HAP-1 (cell line): ENCODE measurements around the gene NEU1.
"Not testable (repeated sequence)": the region's sequence is repeated elsewhere in the genome, so short reads cannot be mapped to it uniquely, and the experiment has no call there.

Experiments
- DNase-seq, 2 experiments: peaks; one replicate each; pipeline ENCODE4 v3.0.0-alpha.2; 2016 to 2020; ENCODE audit warnings: low spot score in 2 of 2
- H3K27me3 ChIP-seq: fragments of 250-450 bp; sonication (Bioruptor Pico); 2 replicates; pipeline ENCODE4 v1.5.1; 2020; ENCODE audit warnings: low read depth, mild to moderate bottlenecking, moderate library complexity
- H3K36me3 ChIP-seq: fragments of 250-450 bp; sonication (Bioruptor Pico); replicated peaks from 2 replicates; pipeline ENCODE4 v1.5.1; 2020; ENCODE audit warnings: mild to moderate bottlenecking
- H3K4me1 ChIP-seq: fragments of 250-450 bp; sonication (Bioruptor Pico); 2 replicates; pipeline ENCODE4 v1.5.1; 2020; ENCODE audit warnings: mild to moderate bottlenecking
- H3K4me3 ChIP-seq: fragments of 250-450 bp; sonication (Bioruptor Pico); 2 replicates; pipeline ENCODE4 v1.5.1; 2020; ENCODE audit warnings: mild to moderate bottlenecking, moderate library complexity
- H3K9me3 ChIP-seq: fragments of 250-450 bp; sonication (Bioruptor Pico); 2 replicates; pipeline ENCODE4 v1.5.1; 2020; ENCODE audit warnings: mild to moderate bottlenecking, moderate library complexity
- in situ Hi-C: fragments of 300-500 bp; cut with MboI; formaldehyde crosslinking; loops from 3 replicates; pipeline ENCODE4 v1.14.3; 2020; ENCODE audit warnings: low sequenced_read_pairs, inconsistent platforms, mixed read lengths

Gene NEU1

DNA sequence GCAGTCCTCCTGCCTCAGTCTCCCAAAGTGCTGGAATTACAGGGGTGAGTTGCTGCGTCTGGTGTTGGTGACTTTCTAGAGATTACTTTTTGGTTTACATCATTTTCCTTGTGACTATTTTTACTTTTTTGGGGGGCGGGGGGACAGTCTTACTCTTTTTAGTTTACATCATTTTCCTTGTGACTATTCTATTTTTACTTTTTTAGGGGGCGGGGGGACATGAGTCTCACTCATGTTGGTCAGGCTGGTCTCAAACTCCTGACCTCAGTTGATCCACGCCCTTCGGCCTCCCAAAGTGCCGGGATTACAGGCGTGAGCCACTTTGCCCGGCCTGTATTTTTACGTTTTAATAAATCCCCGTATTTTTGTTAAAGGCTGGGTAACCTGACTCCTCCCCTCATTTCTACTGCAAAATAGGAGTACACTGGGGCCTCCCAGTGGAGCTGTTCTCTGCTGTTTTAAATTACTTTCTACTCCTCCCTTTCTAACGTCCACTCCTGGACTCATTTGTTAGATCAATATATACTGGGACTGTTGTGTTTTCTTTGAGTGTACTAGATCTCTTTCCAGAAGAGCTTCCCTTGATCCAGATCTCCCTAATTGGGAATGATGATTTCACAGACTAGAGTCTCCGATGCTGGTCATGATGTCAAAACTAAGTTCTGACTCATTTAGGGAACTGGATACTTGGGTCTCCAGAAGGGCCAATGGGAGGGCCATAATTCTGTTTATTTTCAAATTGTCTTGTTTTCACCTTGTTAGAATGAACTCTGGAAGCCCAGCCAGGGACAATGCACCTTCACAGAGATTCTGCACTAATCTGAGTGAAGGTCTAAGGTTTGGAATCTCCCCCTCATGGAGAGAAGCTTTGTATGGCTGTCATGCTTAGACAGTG is 25.9 kb downstream of the NEU1 start:
- DNase-seq = peak in 1 of 2 experiments; percentile 18
- H3K4me3 ChIP-seq = peak overlapping the region; percentile 100
- H3K36me3 ChIP-seq = peaks cover 70% of the 10 kb centered on the region
- H3K4me1 ChIP-seq = peaks cover 17% of the 10 kb centered on the region
- in situ Hi-C loops = no loop called here
- H3K27me3 ChIP-seq = no peaks in the 10 kb centered on the region
- no peaks in the 10 kb centered on the region for H3K9me3 ChIP-seq

- in situ Hi-C loops = no loop called here
- Histone ChIP-seq H3K4me3 (peak overlapping the region; percentile 100), H3K36me3 (peaks cover 64% of the 10 kb centered on the region), H3K27me3 (no peaks in the 10 kb centered on the region), H3K4me1 (peaks cover 21% of the 10 kb centered on the region), H3K9me3 (no peaks in the 10 kb centered on the region)
- no peak for DNase-seq
These were observed 26.6 kb downstream of the NEU1 start for GRCh38 chr6:31836047-31836473.

DNA sequence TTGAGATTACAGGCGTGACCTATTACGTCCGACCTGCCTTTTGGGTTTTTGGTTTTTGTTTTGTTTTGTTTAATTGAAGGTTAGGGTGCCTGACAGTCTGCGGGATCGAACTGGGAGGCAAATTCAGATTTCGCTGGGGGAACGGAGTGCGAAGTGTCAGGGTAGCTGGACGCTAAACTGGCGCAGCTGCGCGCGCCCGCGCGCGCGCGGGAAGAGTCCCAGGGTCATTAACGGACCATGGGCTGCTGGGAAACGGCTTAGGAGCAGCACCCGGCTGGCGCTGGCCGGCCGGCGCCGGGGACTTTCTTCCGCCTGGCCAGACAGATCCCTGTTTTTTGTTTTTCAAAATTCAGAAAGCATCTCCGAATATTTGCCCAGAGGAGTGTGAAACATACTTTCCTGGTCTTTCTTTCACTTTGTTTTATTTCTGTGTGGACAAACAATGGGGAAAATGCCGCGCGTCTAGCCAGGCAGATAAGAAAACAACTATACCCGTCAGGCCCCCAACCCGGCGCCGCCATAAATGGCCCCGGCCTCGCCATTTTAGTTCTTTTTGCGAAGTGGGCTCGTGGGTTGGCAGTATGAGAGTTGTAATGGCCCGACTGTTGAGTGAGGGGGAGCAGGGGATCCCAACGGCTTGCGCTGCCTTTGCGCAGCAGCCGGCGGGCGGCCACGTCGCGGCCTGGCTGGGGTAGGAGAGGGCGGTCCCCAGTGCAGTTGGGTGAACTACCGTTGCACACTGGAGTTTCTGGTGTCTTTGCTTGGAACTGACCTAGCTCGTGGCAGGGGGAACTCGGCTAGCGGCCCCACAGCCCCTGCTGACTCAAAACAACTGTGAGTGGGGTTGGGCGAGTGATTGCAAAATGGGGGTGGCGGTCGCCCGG is 28.0 kb downstream of the NEU1 start:
- DNase-seq = peak; percentile 93 to 95
- Histone ChIP-seq H3K9me3 (no peaks in the 10 kb centered on the region), H3K4me1 (peaks cover 21% of the 10 kb centered on the region), H3K4me3 (peak overlapping the region; percentile 100), H3K36me3 (peaks cover 52% of the 10 kb centered on the region), H3K27me3 (no peaks in the 10 kb centered on the region)
- in situ Hi-C loops = loop anchor here (5.0 kb wide), 2 partner anchors 97 to 292 kb away; partner anchors contain the start of genes CLIC1 and DDX39B

- no peak for DNase-seq
- H3K9me3 ChIP-seq = no peaks in the 10 kb centered on the region
- no peaks in the 10 kb centered on the region for H3K27me3 ChIP-seq
- H3K4me1 ChIP-seq = peaks cover 17% of the 10 kb centered on the region
- in situ Hi-C loops = loop anchor here (5.0 kb wide), 2 partner anchors 94 to 289 kb away; partner anchors contain the start of genes CLIC1 and DDX39B
- peaks cover 22% of the 10 kb centered on the region for H3K36me3 ChIP-seq
- H3K4me3 ChIP-seq = peak overlapping the region; percentile 51
These were observed 31.0 kb downstream of the NEU1 start for GRCh38 chr6:31831350-31832215.

DNA sequence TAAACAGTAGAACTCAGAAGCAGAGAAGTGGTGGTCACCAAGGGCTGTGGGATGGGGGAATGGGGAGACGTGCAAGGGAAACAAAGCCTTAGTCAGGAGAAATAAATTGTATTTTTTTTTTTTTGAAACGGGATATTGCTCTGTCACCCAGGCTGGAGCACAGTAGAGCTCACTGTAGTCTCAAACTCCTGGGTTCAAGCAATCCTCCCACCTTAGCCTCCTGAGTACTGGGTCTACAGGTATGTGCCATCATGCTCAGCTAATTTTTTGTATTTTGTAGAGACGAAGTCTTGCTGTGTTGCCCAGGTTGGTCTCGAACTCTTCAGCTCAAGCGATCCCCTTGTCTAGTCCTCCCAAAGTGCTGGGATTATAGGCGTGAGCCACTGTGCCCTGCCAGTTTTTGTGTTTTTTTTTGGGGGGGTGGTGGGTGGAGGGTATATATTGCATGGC is 31.7 kb downstream of the NEU1 start:
- Histone ChIP-seq H3K9me3 (no peaks in the 10 kb centered on the region), H3K27me3 (no peaks in the 10 kb centered on the region), H3K4me1 (peaks cover 24% of the 10 kb centered on the region), H3K4me3 (peak overlapping the region; percentile 51), H3K36me3 (peaks cover 15% of the 10 kb centered on the region)
- no peak for DNase-seq
- in situ Hi-C loops = loop anchor here (5.0 kb wide), 2 partner anchors 94 to 289 kb away; partner anchors contain the start of genes CLIC1 and DDX39B

- H3K36me3 ChIP-seq = peaks cover 4% of the 10 kb centered on the region
- H3K9me3 ChIP-seq = no peaks in the 10 kb centered on the region
- DNase-seq = peak in 1 of 2 experiments; percentile 76
- H3K4me3 ChIP-seq = peak overlapping the region; percentile 51
- H3K27me3 ChIP-seq = no peaks in the 10 kb centered on the region
- in situ Hi-C loops = loop anchor here (5.0 kb wide), 2 partner anchors 92 to 287 kb away; partner anchors contain the start of genes CLIC1 and DDX39B
- peaks cover 29% of the 10 kb centered on the region for H3K4me1 ChIP-seq
These were observed 32.9 kb downstream of the NEU1 start for GRCh38 chr6:31829633-31830283.

- peak; percentile 99 to 100 for DNase-seq
- no peaks in the 10 kb centered on the region for H3K9me3 ChIP-seq
- peaks cover 39% of the 10 kb centered on the region for H3K4me1 ChIP-seq
- H3K27me3 ChIP-seq = no peaks in the 10 kb centered on the region
- in situ Hi-C loops = no loop called here
- peaks cover 3% of the 10 kb centered on the region for H3K36me3 ChIP-seq
- H3K4me3 ChIP-seq = peak within 1 kb of the TSS; percentile 94
These were observed 35.1 kb downstream of the NEU1 start, which contains the start of gene HSPA1B for GRCh38 chr6:31827286-31828079. TSS of gene HSPA1B (plus strand) at chr6:31827738. CDS start at chr6:31827951, 213 bp downstream.

GRCh38 chr6:31826793-31827285 is 35.8 kb downstream of the NEU1 start:
- Histone ChIP-seq H3K27me3 (no peaks in the 10 kb centered on the region), H3K4me1 (peaks cover 42% of the 10 kb centered on the region), H3K9me3 (no peaks in the 10 kb centered on the region), H3K4me3 (peak overlapping the region; percentile 94), H3K36me3 (peaks cover 3% of the 10 kb centered on the region)
- peak; percentile 58 to 82 for DNase-seq
- in situ Hi-C loops = no loop called here

GRCh38 chr6:31825553-31825952 is 37.1 kb downstream of the NEU1 start:
- H3K27me3 ChIP-seq = no peaks in the 10 kb centered on the region
- H3K4me3 ChIP-seq = no peak overlapping the region
- peaks cover 43% of the 10 kb centered on the region for H3K4me1 ChIP-seq
- no peaks in the 10 kb centered on the region for H3K9me3 ChIP-seq
- H3K36me3 ChIP-seq = peaks cover 3% of the 10 kb centered on the region
- in situ Hi-C loops = no loop called here
- DNase-seq = no peak

DNA sequence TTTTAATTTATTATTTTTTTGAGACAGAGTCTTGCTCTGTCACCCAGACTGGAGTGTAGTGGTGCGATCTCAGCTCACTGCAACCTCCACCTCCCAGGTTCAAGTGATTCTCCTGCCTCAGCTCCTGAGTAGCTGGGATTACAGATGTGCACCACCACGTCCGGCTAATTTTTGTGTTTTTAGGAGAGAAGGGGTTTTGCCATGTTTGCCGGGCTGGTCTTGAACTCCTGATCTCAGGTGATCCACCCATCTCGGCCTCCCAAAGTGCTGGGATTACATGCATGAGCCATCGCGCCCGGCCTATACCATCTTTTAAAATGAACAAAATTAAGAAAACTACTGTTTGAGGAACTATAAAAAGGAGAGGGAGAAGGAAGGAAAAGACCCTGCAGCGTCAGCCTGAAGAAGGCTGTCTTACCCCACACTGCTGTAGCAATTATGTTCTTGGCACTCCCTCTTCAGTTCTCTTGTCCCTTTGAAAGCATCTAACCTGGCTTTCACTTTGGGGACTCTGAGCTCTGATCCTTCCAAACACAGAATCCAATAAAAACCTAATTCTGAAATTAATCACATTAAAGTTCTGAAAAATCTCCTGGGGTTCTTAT is 38.9 kb downstream of the NEU1 start:
- H3K36me3 ChIP-seq, H3K9me3 ChIP-seq, DNase-seq, in situ Hi-C loops, H3K4me3 ChIP-seq, H3K27me3 ChIP-seq: not testable (repeated sequence)
- peaks cover 54% of the 10 kb centered on the region for H3K4me1 ChIP-seq

DNA sequence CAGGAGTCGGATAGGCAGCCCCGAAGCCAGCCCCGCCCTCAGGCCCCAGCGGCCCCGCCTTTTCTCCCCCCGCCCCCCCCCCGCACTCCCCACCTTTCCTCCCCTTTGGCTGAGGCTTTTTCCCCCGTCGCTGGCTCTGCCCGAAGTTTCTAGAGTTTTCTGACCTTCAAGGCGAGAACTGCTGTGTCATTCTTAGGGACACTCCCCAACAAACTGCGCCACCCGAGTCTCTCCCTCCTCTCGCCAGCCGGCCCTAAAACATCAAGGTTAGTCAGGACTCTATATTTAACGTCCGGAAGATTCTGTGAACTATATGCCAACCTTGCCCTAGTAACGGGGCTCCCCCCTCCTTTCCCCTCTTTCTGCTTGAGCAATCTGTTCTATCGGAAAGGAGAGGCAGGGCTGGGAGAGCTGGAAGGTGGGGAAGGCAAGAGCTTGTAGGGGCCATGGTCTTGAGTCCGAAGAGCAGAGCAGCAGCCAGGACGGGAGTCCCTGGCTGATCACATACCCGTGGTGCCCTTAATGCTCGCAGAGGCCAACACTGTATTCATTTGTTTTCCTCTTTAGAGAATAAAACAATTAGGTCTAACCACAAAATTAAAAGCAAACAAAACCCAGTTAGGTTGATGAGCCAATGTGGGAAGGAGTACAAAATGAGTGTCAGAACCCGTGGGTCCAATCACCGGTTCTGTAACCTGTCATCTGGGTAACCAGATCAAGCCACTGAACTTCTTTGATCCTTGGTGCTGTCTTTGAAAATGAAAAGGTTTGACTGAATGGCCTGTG is 40.4 kb downstream of the NEU1 start:
- in situ Hi-C loops = no loop called here
- peak overlapping the region; percentile 39 for H3K4me3 ChIP-seq
- no peaks in the 10 kb centered on the region for H3K27me3 ChIP-seq
- peak; percentile 27 to 81 for DNase-seq
- no peaks in the 10 kb centered on the region for H3K36me3 ChIP-seq
- H3K9me3 ChIP-seq = no peaks in the 10 kb centered on the region
- H3K4me1 ChIP-seq = peaks cover 54% of the 10 kb centered on the region
